HepG2 (cell line): ENCODE data around the gene OPA3. TPM values are rescaled to one million over a fixed set of nuclear protein-coding genes. Genes with fewer than 3 reads are reported as not detected.

Source experiments
- FOXK1 ChIP-seq: sonication (generic); formaldehyde crosslinking; IDR thresholded peaks from 2 replicates; pipeline ENCODE4 v1.4.0; 2020; ENCODE audit warnings: low read depth, missing genetic modification reagents, borderline replicate concordance
- KLF12 ChIP-seq: sonication (generic); formaldehyde crosslinking; IDR thresholded peaks from 2 replicates; pipeline ENCODE4 v1.4.0; 2020; ENCODE audit warnings: missing genetic modification reagents, borderline replicate concordance
- MYNN ChIP-seq: sonication (generic); formaldehyde crosslinking; IDR thresholded peaks from 2 replicates; pipeline ENCODE4 v1.4.0; 2020; ENCODE audit warnings: mild to moderate bottlenecking, low read depth, missing genetic modification reagents
- NR2C2 ChIP-seq: sonication (generic); formaldehyde crosslinking; IDR thresholded peaks from 2 replicates; pipeline ENCODE4 v1.4.0; 2020; ENCODE audit warnings: missing genetic modification reagents, mild to moderate bottlenecking, moderate library complexity, borderline replicate concordance
- NR3C1 ChIP-seq: sonication (generic); formaldehyde crosslinking; IDR thresholded peaks from 2 replicates; pipeline ENCODE4 v1.4.0; 2020; ENCODE audit warnings: missing genetic modification reagents
- RBM39 ChIP-seq: fragments of 200-400 bp; formaldehyde crosslinking; IDR thresholded peaks from one replicate; pipeline ENCODE4 v1.6.1; 2018; ENCODE audit warnings: antibody characterized with exemption, mild to moderate bottlenecking, low read depth, low read length; ENCODE audit not compliant: poor library complexity, severe bottlenecking
- RORA ChIP-seq: sonication (generic); formaldehyde crosslinking; IDR thresholded peaks from 2 replicates; pipeline ENCODE4 v1.5.0; 2020; ENCODE audit warnings: mild to moderate bottlenecking, missing genetic modification reagents, moderate library complexity
- ZC3H4 ChIP-seq: sonication (generic); formaldehyde crosslinking; IDR thresholded peaks from 2 replicates; pipeline ENCODE4 v1.4.0; 2020; ENCODE audit warnings: missing genetic modification reagents, borderline replicate concordance
- ZMYM2 ChIP-seq: sonication (generic); formaldehyde crosslinking; IDR thresholded peaks from 2 replicates; pipeline ENCODE4 v1.8.0; 2022; ENCODE audit warnings: mild to moderate bottlenecking, missing genetic modification reagents
- ZNF251 ChIP-seq: sonication (generic); formaldehyde crosslinking; IDR thresholded peaks from 2 replicates; pipeline ENCODE4 v1.9.0; 2021; ENCODE audit warnings: mild to moderate bottlenecking, missing genetic modification reagents
- ZNF263 ChIP-seq: sonication (generic); formaldehyde crosslinking; IDR thresholded peaks from 2 replicates; pipeline ENCODE4 v1.4.0; 2020; ENCODE audit warnings: missing genetic modification reagents
- ZZZ3 ChIP-seq: sonication (generic); formaldehyde crosslinking; IDR thresholded peaks from 2 replicates; pipeline ENCODE4 v1.4.0; 2020; ENCODE audit warnings: missing genetic modification reagents, mild to moderate bottlenecking, borderline replicate concordance
- polyA plus RNA-seq, 8 experiments: library from polyadenylated mRNA; depleted of rRNA in 3 of 8; stranded (reverse) in 7 of 8; unstranded in 1 of 8; fragments of >200 nt; fragmentation: Illumina TruSeq in 4 of 8; extraction: Trizol in 4 of 8; gene quantifications; 2 replicates each; pipeline versions ENCODE4 v1.2.1 to v1.2.3, GENCODE V29; 2011 to 2016; ENCODE audit warnings: low read depth in 4 of 8, missing spikeins in 1 of 8, mixed read lengths in 1 of 8; ENCODE audit not compliant: insufficient read depth in 1 of 8
- total RNA-seq, 5 experiments: library from RNA; depleted of rRNA; stranded (reverse); fragments of >200 nt; fragmentation: Illumina TruSeq; extraction: Trizol; gene quantifications; 2 replicates each; pipeline ENCODE4 v1.2.3, GENCODE V29; 2016; ENCODE audit warnings: low read depth in 1 of 5
- TF ChIP-seq, protein P1 (sequence below): IDR thresholded peaks from 2 replicates; pipeline ENCODE4 v1.6.1; 2016
- TF ChIP-seq, protein P2 (sequence below): sonication (generic); formaldehyde crosslinking; IDR thresholded peaks from 2 replicates; pipeline ENCODE4 v1.5.1; 2020; ENCODE audit warnings: mild to moderate bottlenecking, missing genetic modification reagents, moderate library complexity
- TF ChIP-seq, protein P3 (sequence below): sonication (generic); formaldehyde crosslinking; IDR thresholded peaks from 2 replicates; pipeline ENCODE4 v1.9.0; 2021; ENCODE audit warnings: mild to moderate bottlenecking, missing genetic modification reagents
- TF ChIP-seq, protein P4 (sequence below): sonication (generic); formaldehyde crosslinking; IDR thresholded peaks from 2 replicates; pipeline ENCODE4 v1.4.0; 2020; ENCODE audit warnings: missing genetic modification reagents, borderline replicate concordance

The OPA3 gene
- total and polyA plus RNA-seq, 2 of the 13 experiments (the other 11 are each of a cell fraction or from before 2014, with no cell fraction given): 8.3 to 17.7 TPM

DNA sequence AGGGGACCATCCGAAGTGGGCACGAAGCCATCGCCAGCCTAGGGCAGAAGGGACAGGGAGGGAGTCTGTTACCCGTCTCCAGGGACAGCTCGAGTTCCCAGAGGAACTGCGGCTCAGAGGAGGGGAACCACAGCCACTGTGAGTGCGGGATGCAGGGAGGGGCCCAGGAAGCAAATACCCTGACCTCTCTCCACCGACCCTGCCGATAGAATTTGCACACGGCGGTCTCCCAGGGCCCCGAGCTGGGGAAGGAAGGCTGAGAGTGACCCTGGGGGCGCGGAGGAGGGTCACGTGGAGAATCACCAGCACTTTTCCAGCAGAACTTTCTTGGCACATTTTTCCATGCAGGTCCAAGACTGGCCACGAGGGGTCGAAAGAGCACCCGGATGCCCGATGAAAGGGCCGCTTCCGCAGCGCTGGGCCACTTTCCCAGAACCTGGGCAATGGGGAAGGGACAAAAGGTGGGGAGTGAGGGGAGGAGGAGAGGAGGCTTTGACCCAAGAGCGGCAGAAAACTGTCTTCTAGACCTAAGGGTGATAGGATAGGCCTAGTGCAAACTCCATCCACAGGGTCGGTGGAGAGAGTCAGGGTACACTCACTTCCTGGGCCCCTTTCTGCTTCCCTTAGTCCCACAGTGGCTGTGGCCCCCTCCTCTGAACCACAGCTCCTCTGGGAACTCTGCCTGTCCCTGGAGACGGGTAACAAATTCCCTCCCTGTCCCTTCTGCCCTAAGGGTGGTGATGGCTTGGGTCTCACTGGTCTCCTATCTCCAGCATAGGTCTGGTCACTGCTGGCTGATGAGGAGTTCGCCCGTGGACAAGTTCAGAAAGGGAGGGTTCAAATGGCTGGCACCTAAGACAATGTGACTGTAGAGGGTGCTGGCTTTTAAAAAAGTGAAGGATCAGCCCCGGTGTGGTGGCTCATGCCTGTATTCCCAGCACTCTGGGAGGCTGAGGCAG, 22.7 kb upstream of the OPA3 start (continued):
- TF ChIP-seq NR3C1 (CRISPR knock-in tag): no peak
- no peak for TF ChIP-seq MYNN (CRISPR knock-in tag)
- TF ChIP-seq, protein P1, sequence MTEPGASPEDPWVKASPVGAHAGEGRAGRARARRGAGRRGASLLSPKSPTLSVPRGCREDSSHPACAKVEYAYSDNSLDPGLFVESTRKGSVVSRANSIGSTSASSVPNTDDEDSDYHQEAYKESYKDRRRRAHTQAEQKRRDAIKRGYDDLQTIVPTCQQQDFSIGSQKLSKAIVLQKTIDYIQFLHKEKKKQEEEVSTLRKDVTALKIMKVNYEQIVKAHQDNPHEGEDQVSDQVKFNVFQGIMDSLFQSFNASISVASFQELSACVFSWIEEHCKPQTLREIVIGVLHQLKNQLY (CRISPR knock-in tag): no peak
- no peak for TF ChIP-seq KLF12
- TF ChIP-seq, protein P2, sequence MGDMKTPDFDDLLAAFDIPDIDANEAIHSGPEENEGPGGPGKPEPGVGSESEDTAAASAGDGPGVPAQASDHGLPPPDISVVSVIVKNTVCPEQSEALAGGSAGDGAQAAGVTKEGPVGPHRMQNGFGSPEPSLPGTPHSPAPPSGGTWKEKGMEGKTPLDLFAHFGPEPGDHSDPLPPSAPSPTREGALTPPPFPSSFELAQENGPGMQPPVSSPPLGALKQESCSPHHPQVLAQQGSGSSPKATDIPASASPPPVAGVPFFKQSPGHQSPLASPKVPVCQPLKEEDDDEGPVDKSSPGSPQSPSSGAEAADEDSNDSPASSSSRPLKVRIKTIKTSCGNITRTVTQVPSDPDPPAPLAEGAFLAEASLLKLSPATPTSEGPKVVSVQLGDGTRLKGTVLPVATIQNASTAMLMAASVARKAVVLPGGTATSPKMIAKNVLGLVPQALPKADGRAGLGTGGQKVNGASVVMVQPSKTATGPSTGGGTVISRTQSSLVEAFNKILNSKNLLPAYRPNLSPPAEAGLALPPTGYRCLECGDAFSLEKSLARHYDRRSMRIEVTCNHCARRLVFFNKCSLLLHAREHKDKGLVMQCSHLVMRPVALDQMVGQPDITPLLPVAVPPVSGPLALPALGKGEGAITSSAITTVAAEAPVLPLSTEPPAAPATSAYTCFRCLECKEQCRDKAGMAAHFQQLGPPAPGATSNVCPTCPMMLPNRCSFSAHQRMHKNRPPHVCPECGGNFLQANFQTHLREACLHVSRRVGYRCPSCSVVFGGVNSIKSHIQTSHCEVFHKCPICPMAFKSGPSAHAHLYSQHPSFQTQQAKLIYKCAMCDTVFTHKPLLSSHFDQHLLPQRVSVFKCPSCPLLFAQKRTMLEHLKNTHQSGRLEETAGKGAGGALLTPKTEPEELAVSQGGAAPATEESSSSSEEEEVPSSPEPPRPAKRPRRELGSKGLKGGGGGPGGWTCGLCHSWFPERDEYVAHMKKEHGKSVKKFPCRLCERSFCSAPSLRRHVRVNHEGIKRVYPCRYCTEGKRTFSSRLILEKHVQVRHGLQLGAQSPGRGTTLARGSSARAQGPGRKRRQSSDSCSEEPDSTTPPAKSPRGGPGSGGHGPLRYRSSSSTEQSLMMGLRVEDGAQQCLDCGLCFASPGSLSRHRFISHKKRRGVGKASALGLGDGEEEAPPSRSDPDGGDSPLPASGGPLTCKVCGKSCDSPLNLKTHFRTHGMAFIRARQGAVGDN (CRISPR knock-in tag): peak; percentile 81
- TF ChIP-seq FOXK1 (CRISPR knock-in tag): no peak
- no peak for TF ChIP-seq NR2C2 (CRISPR knock-in tag)
- TF ChIP-seq ZNF251: no peak
- TF ChIP-seq RORA (CRISPR knock-in tag): no peak
- 0 out of 2 replicates have a peak, but pooled peaks have one; percentile 16 for TF ChIP-seq ZNF263
- TF ChIP-seq, protein P3, sequence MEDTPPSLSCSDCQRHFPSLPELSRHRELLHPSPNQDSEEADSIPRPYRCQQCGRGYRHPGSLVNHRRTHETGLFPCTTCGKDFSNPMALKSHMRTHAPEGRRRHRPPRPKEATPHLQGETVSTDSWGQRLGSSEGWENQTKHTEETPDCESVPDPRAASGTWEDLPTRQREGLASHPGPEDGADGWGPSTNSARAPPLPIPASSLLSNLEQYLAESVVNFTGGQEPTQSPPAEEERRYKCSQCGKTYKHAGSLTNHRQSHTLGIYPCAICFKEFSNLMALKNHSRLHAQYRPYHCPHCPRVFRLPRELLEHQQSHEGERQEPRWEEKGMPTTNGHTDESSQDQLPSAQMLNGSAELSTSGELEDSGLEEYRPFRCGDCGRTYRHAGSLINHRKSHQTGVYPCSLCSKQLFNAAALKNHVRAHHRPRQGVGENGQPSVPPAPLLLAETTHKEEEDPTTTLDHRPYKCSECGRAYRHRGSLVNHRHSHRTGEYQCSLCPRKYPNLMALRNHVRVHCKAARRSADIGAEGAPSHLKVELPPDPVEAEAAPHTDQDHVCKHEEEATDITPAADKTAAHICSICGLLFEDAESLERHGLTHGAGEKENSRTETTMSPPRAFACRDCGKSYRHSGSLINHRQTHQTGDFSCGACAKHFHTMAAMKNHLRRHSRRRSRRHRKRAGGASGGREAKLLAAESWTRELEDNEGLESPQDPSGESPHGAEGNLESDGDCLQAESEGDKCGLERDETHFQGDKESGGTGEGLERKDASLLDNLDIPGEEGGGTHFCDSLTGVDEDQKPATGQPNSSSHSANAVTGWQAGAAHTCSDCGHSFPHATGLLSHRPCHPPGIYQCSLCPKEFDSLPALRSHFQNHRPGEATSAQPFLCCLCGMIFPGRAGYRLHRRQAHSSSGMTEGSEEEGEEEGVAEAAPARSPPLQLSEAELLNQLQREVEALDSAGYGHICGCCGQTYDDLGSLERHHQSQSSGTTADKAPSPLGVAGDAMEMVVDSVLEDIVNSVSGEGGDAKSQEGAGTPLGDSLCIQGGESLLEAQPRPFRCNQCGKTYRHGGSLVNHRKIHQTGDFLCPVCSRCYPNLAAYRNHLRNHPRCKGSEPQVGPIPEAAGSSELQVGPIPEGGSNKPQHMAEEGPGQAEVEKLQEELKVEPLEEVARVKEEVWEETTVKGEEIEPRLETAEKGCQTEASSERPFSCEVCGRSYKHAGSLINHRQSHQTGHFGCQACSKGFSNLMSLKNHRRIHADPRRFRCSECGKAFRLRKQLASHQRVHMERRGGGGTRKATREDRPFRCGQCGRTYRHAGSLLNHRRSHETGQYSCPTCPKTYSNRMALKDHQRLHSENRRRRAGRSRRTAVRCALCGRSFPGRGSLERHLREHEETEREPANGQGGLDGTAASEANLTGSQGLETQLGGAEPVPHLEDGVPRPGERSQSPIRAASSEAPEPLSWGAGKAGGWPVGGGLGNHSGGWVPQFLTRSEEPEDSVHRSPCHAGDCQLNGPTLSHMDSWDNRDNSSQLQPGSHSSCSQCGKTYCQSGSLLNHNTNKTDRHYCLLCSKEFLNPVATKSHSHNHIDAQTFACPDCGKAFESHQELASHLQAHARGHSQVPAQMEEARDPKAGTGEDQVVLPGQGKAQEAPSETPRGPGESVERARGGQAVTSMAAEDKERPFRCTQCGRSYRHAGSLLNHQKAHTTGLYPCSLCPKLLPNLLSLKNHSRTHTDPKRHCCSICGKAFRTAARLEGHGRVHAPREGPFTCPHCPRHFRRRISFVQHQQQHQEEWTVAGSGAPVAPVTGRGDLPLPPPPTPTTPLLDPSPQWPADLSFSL (CRISPR knock-in tag): no peak
- TF ChIP-seq, protein P4, sequence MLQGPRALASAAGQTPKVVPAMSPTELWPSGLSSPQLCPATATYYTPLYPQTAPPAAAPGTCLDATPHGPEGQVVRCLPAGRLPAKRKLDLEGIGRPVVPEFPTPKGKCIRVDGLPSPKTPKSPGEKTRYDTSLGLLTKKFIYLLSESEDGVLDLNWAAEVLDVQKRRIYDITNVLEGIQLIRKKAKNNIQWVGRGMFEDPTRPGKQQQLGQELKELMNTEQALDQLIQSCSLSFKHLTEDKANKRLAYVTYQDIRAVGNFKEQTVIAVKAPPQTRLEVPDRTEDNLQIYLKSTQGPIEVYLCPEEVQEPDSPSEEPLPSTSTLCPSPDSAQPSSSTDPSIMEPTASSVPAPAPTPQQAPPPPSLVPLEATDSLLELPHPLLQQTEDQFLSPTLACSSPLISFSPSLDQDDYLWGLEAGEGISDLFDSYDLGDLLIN: no peak
- TF ChIP-seq RBM39: no peak
- TF ChIP-seq ZC3H4 (CRISPR knock-in tag): no peak; the same call in 1 of the 2 replicates
- TF ChIP-seq ZZZ3: no peak
- no peak for TF ChIP-seq ZMYM2 (CRISPR knock-in tag)
